HG03108 (cell line): ENCODE data around the gene PIH1D1.

Experiments
- ATAC-seq: cut with Tn5 transposase; IDR thresholded peaks from one replicate; pipeline ENCODE4 v1.9.1; 2021; ENCODE audit warnings: moderate library complexity; ENCODE audit not compliant: unreplicated experiment

The PIH1D1 gene

GRCh38 chr19:49436381-49437017 is 15.1 kb downstream of the PIH1D1 start:
- ATAC-seq = no peak

- no peak for ATAC-seq
Measured at GRCh38 chr19:49435670-49436069, 15.9 kb downstream of the PIH1D1 start.

GRCh38 chr19:49434907-49435583 is 16.6 kb downstream of the PIH1D1 start:
- ATAC-seq = no peak

GRCh38 chr19:49433240-49433901 is 18.2 kb downstream of the PIH1D1 start:
- ATAC-seq = no peak

- no peak for ATAC-seq
Measured at GRCh38 chr19:49432141-49433073, 19.2 kb downstream of the PIH1D1 start.

GRCh38 chr19:49431330-49431749 is 20.3 kb downstream of the PIH1D1 start:
- ATAC-seq = no peak

GRCh38 chr19:49430678-49431329 is 20.8 kb downstream of the PIH1D1 start:
- ATAC-seq = no peak

GRCh38 chr19:49430172-49430677 is 21.4 kb downstream of the PIH1D1 start:
- ATAC-seq = no peak

GRCh38 chr19:49428547-49429451 is 22.8 kb downstream of the PIH1D1 start:
- ATAC-seq = no peak

- no peak for ATAC-seq
Measured at GRCh38 chr19:49427855-49428546, 23.6 kb downstream of the PIH1D1 start.

- no peak for ATAC-seq
Measured at GRCh38 chr19:49427339-49427738, 24.3 kb downstream of the PIH1D1 start.

- ATAC-seq = no peak
Measured at GRCh38 chr19:49425922-49426592, 25.6 kb downstream of the PIH1D1 start.

GRCh38 chr19:49425178-49425577 is 26.4 kb downstream of the PIH1D1 start, which contains the start of gene GFY:
TSS of gene GFY (plus strand) at chr19:49425388. CDS start at chr19:49426431, 1,043 bp downstream.
- no peak for ATAC-seq

- ATAC-seq = no peak
Measured at GRCh38 chr19:49423985-49424303, 27.7 kb downstream of the PIH1D1 start.

GRCh38 chr19:49423071-49423984 is 28.3 kb downstream of the PIH1D1 start, which contains the start of gene PTH2:
TSS of gene PTH2 (minus strand) at chr19:49423441. CDS start at chr19:49423339, 102 bp downstream.
- no peak for ATAC-seq

- no peak for ATAC-seq
Measured at GRCh38 chr19:49422407-49423070, 29.1 kb downstream of the PIH1D1 start.

GRCh38 chr19:49421878-49422202 is 29.8 kb downstream of the PIH1D1 start:
- ATAC-seq = no peak
